SH-SY5Y (cell line): ENCODE results near the gene POLR2F.

Experiments used
- GATA2 ChIP-seq: IDR thresholded peaks from 2 replicates; pipeline ENCODE4 v1.6.1; 2011; ENCODE audit warnings: mild to moderate bottlenecking, low read depth, low read length
- GATA3 ChIP-seq: IDR thresholded peaks from 2 replicates; pipeline ENCODE4 v1.6.1; 2011; ENCODE audit warnings: low read depth, mild to moderate bottlenecking, low read length, moderate library complexity

GRCh38 chr22:37930270-37930951 lies 23.1 kb upstream of the POLR2F start:
- no peak for TF ChIP-seq GATA3
- no peak for TF ChIP-seq GATA2
